GM12891 (cell line): ENCODE results near the gene KLHL41.

ENCODE experiments used
- PAX5 ChIP-seq: IDR thresholded peaks from 2 replicates; pipeline ENCODE4 v1.6.1; 2011; ENCODE audit warnings: low read length, moderate library complexity, mild to moderate bottlenecking; ENCODE audit not compliant: insufficient read depth, severe bottlenecking
- POLR2A ChIP-seq: IDR thresholded peaks from 2 replicates; pipeline ENCODE4 v1.6.1; 2011; ENCODE audit warnings: low read depth, low read length, control low read depth
- POLR2AphosphoS5 ChIP-seq: IDR thresholded peaks from 2 replicates; pipeline ENCODE4 v1.6.1; 2011; ENCODE audit warnings: low read depth, low read length, control low read depth
- POU2F2 ChIP-seq: IDR thresholded peaks from 2 replicates; pipeline ENCODE4 v1.6.1; 2011; ENCODE audit warnings: low read depth, mild to moderate bottlenecking, control low read depth, low read length, moderate library complexity
- SPI1 ChIP-seq: IDR thresholded peaks from 2 replicates; pipeline ENCODE4 v1.6.1; 2011; ENCODE audit warnings: low read depth, low read length, control low read depth
- TAF1 ChIP-seq: IDR thresholded peaks from 2 replicates; pipeline ENCODE4 v1.6.1; 2011; ENCODE audit warnings: low read depth, low read length, control low read depth

DNA sequence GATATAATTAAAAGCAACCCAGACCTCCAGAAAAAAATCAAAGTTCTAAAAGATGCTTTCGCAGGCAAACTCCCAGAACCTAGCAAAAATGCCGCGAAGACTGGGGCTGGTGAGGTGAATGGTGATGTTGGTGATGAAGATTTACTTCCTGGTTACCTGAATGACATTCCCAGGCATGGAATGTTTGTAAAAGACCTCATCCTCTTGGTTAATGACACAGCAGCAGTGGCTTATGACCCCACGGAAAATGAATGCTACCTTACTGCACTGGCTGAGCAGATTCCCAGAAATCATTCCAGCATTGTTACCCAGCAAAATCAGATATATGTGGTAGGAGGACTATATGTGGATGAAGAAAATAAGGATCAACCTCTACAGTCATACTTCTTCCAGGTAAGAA is 994 bp downstream of the KLHL41 start:
- TF ChIP-seq TAF1 = no peak
- TF ChIP-seq POLR2AphosphoS5 = no peak
- TF ChIP-seq POLR2A = no peak
- TF ChIP-seq SPI1 = no peak
- TF ChIP-seq PAX5 = no peak
- TF ChIP-seq POU2F2 = no peak
